CD4-positive, alpha-beta T cell treated with Interleukin-4 for 1 hour (primary cell): ENCODE results near the gene MTG1.
"Not testable (repeated sequence)": the region's sequence is repeated elsewhere in the genome, so short reads cannot be mapped to it uniquely, and the experiment has no call there.

Source experiments
- DNase-seq, 2 donors: peaks; one replicate each; pipeline ENCODE4 v3.0.0-alpha.2; 2020 to 2022

The MTG1 gene

GRCh38 chr10:133431888-133432613, 38.1 kb downstream of the MTG1 start:
- DNase-seq = not testable (repeated sequence)

- not testable (repeated sequence) for DNase-seq
Observed at GRCh38 chr10:133432789-133433188, 38.8 kb downstream of the MTG1 start.

GRCh38 chr10:133438711-133439273, 44.8 kb downstream of the MTG1 start:
- peak in 1 of 2 donors; percentile 56 for DNase-seq

DNA sequence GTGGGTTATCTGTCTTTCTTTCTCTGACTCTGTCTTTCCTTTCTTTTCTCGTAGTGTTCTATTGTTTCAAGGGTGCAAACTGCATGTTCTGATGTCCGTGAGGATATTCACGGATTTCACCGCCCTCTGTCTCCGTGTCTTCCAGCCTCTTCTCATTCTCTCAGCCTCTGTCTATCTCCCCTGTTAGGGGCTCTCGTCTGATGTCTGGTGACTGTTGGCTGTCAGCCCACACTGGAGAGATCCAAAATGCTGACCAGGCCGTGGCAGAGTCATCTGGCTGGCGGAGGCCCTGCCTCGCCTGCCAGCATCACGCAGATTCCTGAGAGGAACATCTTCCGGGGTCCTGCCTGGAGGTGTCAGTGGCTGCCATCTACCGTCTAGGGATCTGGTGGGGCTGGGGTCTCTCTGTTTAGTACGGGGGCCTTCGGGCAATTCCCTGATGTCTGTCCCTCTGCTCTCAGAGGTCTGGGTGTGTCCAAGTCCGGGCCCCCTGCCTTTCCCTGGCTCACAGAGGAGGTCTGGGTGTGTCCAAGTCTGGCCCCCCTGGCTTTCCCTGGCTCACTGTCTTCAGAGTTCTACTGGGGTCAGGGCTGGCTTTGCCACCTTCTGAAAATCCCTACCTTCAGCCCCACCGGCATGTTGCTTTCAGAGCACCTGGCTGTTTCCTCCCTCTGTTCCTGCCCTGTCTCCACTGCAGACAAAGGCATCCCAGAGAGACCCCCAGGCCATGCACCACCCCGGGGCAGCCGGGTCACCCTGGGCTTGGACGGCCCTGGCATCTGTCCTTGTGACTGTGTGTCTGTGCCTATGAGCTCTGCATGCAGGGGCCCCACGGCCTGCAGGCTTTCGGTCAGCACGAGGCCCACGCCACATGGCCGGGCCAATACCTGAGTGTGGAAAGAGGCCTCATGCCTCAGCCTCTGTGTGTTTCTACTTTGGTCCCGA, 45.8 kb downstream of the MTG1 start:
- DNase-seq = no peak

DNA sequence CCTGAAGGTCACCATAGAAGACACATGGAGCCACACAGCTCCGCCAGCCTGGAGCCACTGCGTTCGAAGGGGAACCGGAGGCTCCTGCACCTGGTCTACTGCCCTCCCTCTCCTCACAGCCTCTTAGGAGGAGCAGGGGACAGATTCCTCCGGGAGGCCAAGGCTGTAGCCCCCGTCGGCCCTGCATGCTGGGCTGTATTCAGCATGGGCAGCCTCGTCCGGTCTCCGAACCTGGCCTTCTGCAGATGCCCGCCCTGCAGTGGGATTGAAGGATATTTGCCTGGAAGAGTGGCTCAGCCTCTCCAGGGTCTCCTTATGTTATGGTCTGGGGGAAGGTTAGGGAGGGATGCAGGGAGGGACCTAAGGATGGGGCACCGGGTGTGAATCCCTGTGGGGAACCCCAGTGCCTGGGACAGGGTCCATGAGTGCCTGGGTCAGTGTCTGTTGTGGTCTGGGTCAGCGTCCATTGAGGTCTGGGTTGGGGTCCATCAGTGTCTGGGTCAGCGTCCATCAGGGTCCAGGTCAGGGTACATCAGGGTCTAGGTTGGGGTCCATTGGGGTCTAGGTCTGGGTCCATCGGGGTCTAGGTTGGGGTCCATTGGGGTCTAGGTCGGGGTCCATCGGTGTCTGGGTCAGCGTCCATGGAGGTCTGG, 46.8 kb downstream of the MTG1 start:
- no peak for DNase-seq

DNA sequence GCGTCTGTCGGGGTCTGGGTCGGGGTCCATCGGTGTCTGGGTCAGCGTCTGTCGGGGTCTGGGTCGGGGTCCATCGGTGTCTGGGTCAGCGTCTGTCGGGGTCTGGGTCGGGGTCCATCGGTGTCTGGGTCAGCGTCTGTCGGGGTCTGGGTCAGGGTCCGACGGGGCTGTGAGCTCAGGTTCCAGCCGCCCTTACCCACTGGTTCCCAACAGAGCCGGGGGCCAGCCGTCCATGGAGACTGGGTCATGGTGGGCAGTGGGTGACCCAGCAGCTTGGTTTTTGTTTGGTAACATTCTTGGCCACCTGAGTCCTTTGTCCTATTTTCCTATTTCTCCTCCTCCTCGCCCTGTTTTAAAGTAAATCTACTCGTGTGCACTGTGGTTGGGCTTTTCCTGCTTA, 47.4 kb downstream of the MTG1 start:
- DNase-seq = not testable (repeated sequence)

GRCh38 chr10:133441780-133442179, 47.8 kb downstream of the MTG1 start:
- no peak for DNase-seq

- peak in 1 of 2 donors; percentile 25 for DNase-seq
Observed at GRCh38 chr10:133442191-133442966, 48.4 kb downstream of the MTG1 start.

GRCh38 chr10:133442967-133443924, 49.3 kb downstream of the MTG1 start:
- no peak for DNase-seq

DNA sequence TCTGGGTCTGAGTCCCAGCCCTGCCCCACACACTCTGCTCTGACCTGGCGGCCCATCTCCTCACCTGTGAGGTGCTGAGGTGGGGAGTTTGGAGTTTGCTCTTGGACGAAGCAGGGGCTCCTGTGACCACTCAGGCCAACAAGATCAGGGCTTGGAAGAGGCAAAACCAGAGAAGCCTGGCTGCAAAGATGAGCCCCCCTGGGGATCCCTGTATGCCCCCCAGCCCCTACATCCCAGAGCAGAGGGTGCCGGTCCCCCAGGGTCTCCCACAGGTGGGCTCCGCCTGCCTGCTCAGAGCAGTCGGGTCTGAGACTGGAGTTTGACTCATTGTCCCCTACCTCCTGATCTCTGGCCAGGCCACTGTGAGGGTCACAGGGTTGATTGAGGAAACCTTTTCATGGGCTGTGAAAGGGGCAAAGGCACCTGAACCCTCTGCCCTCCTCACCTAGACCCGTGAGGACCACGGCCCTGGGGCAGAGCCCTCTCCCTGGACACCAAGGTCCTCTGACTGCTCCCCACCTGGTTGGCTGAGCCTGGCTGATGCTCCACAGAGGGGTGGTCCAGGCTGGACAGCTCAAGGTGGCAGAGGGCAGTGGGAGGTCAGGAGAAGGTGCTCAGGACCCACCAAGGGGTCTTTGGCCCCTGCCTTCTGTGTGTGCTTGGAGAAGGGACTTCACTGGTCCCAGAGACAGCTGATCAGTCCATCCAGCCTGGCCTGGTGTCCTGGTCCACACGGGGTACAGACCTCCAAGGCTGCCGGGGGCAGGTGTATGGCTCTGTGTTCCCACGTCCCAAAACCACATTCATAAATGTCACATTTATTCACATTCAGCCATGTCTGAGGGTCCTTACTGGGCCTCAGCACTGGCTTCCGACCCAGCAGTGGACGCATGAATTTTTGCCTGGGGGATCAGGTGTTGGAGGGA, 50.6 kb downstream of the MTG1 start:
- no peak for DNase-seq

- no peak for DNase-seq
Observed at GRCh38 chr10:133445268-133445732, 51.3 kb downstream of the MTG1 start.

- DNase-seq = no peak
Observed at GRCh38 chr10:133445751-133446708, 52.1 kb downstream of the MTG1 start.

DNA sequence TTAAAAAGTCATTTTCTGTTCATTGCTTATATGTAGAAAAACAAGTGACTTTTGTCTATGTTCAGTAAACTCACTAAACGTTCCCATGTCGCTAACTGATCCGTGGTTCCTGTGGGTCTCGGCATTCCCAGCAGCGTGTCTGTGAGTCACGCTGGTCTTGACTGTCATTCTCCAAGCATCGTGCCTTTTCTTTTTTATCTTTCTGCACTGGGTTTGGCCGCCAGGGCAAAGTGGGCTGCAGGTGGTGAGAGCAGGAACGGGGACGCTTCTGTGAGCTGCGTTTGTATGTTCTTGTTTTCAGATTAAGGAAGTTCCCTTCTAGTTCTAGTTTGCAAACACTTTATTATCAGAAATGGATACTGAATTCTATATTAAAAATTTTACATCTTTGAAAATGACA, 53.0 kb downstream of the MTG1 start:
- DNase-seq = no peak

DNA sequence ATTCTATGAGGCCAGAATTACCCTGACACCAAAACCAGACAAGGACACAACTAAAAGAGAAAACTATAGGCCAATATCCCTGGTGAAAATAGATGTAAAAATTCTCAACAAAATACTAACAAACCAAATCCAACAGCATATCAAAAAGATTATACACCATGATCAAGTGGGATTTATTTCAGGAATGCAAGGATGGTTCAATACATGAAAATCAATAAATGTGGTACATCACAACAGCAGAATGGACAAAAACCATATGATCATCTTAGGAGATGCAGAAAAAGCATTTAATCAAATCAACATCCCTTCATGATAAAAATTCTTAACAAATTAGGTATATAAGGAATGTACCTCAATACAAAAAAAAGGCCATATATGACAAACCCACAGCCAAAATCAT, 54.2 kb downstream of the MTG1 start:
- DNase-seq = no peak

GRCh38 chr10:133451346-133451745, 57.4 kb downstream of the MTG1 start:
- no peak for DNase-seq

- no peak for DNase-seq
Observed at GRCh38 chr10:133452453-133452852, 58.5 kb downstream of the MTG1 start.

DNA sequence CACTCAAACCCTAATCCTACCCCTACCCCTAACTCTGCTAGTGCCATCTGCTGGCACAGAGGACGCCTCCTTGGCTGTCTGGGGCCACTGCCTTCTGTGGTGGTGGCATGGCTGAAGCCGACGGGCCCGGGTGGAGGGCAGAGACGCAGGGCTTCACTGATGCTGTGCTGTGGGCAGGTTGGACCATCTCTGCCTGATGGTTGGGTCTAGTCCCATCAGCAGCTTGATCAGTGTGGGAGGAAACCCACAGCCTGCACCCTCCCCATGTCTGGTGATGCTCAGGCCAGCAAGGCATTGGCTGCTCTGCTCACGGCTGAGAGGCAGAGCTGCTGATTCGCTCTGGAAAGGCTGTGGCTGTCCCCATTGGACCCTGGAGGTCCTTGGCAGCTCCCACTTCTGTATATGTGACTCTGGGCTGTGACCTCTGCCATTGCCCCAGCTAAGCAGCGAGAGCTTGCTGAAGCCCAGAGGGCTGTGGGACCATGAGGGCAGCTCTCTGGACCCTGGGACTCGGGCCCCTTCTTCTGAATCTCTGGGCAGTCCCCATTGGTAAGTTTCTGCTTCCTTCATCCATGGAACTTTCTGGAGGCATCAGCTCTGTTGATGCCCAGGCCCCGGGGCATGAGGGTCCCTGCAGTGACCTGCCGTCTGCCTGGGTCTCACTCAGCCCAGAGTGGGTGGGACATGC, 59.7 kb downstream of the MTG1 start, which contains the start of gene SCART1:
TSS of gene SCART1 (plus strand) at position 430 of the 688 bp plus-strand sequence. CDS start at position 483, 53 bp downstream.
- peak; percentile 29 to 46 for DNase-seq
